GM19351 (cell line): Measurements from ENCODE around the gene GRAMD1C.
A peak's percentile ranks its signal among the peaks of the same experiment; 100 is the strongest.

Experiments
- ATAC-seq: cut with Tn5 transposase; IDR thresholded peaks from one replicate; pipeline ENCODE4 v1.9.1; 2021; ENCODE audit warnings: mild to moderate bottlenecking, moderate library complexity; ENCODE audit not compliant: unreplicated experiment

GRAMD1C gene

DNA sequence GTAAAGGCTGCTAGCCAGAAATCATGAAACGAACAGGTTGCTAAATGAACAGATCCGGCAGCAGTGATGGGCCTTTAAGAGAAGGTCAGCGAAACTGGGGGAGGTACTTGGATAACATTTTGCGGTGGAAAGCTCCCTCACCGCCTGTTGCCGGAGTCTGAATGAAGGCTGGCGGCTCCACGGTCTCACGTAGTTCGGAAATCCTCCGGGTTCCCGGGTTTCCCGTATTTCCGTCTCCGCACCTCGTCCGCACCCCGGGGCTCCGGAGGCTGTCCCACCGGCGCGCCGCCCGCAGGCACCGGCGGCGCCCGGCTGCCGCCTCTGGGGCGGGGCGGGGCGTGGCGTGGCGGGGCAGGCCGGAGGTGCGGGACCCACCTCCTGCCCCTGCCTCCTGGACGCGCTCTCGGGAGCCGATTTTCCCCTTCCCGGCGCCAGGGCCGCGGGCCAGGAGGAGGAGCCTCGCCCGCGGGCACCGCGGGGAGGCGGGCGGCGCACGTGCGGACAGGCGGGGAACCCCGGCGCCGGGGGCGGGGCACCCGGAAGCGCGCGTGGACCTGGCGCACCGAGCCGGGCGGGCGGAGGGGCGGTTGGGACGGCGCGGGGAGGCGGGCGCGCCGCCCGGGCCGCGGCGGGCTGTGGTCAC lies 108.9 kb downstream of the GRAMD1C start, which contains the start of gene ZDHHC23:
ZDHHC23 (plus strand) TSS at position 642 of the 643 bp plus-strand sequence. CDS start 790 bp downstream, outside the sequence.
- peak; percentile 61 for ATAC-seq

DNA sequence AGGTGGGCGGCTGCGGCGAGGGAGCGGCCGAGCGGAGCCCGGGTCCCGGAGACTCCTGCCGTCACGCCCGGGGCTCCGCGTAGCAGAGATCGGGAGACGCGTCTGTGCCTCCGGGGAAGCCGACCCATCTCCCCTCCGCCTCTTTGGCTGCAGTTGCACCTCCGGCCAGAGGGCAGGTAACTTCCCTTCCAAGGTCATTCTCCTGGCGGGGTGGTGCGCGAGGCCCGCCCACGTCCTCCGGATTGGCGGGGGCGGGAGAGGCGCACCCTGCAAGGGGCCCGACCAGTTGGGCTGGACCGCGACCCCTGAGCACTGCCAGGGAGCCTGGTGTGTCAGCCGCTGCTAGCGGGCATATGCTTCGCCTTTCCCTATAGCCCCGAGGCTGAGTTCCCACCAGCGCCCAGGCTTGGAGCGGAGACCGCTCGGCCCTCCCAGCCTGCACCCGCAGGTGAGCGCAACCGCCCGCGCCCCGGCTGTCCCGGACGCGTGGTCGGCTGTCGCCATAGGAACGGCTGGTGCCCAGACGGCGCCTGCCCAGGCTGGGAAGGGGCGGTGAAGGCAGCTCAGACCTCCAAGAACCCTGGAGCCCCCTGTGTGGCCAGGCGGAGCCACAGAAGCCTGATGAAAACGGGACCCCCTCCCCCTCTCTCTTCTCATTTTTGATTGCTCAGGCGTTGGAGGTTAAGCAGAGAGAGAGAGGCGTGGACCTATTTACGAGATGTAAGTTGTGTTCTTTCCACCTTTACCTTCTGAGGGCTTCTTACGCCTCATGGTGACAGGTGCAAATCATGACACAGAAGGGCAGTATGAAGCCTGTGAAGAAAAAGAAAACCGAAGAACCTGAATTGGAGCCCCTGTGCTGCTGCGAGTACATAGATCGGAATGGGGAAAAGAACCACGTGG lies 109.7 kb downstream of the GRAMD1C start:
- peak; percentile 51 for ATAC-seq

DNA sequence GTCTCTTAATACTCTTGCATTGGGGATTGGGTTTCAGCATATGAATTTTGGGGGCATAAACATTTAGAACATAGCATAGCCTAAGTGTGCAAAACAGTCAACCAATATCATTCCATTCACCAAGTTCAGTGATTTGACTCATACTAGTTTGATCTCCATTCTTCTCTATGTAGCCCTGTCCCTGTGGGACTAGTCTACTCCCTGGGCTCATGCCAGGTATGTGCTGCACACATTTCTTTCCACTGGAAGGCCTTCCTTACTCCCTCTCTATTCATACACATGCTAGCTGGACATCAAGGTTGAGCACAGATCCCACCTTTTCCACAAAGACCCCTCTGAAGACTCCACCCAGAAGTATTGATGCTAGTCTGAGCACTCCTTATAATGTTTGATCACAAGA lies 114.3 kb downstream of the GRAMD1C start:
- ATAC-seq = no peak

DNA sequence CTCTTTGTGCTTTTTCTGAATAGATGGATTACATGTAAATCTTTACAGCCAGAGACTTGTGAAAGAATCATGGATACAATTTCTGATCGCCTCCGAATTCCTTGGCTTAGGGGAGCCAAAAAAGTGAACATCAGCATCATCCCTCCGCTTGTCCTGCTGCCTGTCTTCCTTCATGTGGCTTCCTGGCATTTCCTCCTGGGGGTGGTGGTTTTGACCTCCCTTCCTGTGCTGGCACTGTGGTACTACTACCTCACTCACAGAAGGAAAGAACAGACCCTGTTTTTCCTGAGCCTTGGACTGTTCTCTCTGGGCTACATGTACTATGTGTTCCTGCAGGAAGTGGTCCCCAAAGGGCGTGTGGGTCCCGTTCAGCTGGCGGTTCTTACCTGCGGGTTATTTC lies 115.1 kb downstream of the GRAMD1C start:
- no peak for ATAC-seq

DNA sequence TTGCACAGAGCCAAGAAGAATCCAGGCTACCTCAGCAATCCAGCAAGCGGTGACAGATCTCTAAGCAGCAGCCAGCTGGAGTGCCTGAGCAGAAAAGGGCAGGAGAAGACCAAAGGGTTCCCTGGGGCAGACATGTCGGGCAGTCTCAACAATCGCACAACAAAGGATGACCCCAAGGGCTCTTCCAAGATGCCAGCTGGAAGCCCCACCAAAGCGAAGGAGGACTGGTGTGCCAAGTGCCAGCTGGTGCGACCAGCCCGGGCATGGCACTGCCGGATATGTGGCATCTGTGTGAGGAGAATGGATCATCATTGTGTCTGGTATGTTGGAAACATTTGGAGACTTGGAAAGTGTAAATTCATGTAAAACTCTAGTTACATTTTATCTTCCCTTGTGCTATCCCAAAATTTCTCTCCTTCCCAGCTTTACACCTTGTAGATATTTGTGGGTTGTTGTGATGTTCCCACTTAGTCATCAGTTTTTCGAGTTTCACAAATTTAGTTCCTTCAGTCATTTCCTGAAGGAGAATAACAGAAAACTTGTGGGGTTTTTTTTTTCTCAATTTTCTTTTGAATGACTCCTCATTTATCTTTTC lies 115.6 kb downstream of the GRAMD1C start:
- no peak for ATAC-seq

DNA sequence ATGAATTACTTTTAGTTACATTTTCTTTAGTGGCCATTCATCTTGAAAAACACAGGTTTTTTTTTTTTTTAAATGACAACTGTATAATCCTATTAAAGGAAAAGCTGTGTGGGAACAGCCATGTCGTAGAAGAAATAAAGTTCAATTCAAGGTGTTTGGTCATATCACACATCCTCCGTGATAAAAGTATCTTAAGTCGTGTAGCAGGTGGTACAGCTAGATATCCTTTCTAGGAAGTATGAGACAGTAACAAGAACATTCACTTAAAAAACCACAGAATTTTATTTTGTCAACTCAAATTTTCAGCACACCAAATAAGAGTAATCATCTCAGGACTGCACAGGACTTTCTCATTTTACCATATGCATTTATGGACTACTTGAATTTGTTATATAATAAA lies 125.3 kb downstream of the GRAMD1C start:
- ATAC-seq = no peak

DNA sequence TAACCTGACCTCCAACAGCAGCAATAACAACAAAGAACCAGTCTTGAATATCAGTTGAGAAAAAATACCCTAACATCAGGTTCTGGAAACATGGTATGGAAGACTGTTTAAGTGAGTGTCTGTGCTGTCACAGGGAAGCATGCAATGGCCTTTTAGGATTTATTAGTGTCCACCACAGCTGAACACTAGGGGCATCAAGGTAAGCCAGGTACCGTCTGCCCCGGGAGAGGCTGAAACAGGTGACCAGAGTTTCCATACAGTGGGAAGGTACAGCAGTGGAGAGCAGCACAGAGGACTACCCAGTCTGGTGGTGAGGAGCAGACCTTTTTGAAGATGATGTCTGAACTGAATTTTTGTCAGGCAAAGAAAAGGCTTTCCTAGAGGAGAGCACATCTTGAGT lies 127.6 kb downstream of the GRAMD1C start:
- ATAC-seq = no peak

DNA sequence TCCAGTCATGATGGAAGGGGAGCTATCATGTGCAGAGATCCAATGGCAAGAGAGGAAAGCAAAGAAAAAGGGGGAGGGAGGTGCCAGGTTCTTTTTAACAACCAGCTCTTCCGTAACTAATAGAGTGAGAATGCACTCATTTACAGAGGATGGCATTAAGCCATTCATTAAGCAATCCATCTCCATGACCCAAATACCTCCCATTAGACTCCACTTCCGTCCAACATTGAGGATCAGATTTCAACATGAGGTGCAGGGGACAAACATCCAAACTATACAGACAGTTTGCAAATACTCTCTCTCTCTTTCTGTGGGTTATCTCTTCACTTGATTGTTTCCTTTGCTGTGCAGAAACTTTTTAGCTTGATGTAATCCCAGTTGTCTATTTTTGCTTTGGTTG lies 130.4 kb downstream of the GRAMD1C start:
- ATAC-seq = no peak

DNA sequence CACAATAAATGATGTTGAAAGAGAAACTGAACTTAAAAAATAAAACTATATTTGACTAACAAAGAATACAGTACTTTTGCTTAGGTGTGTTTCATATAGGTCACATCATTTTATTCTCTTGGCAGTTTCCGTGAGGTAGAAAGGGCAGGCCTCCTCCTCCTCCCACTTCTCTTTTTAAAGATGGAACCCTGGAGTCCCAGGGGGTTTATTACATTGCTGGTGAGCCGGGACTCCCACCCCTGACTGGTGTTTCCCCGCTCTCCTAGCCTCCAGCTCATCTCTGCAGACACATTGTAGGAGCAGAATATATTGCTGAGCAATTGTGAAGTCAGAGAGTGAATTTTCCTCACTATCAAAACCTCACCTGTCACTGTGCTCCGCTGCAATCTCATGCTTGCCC lies 139.2 kb downstream of the GRAMD1C start:
- no peak for ATAC-seq

DNA sequence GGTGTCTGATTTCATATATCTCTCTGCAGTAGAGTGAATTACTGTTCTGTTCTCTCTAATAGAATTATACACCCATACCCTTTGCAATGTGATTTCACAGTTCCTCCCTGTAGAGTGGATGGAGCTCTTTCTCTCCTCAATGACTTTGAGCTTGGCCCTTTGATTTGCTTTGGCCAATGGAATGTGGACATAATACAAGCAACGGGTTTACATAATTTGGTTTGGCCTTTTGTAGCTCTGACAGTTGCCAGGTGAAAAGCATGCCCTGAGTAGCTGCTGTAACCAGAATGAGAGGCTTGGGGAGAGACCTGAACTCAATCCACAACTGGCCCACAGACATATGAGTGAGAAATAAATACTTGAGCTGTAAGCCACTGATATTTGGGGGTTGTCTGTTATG lies 141.3 kb downstream of the GRAMD1C start:
- ATAC-seq = no peak

DNA sequence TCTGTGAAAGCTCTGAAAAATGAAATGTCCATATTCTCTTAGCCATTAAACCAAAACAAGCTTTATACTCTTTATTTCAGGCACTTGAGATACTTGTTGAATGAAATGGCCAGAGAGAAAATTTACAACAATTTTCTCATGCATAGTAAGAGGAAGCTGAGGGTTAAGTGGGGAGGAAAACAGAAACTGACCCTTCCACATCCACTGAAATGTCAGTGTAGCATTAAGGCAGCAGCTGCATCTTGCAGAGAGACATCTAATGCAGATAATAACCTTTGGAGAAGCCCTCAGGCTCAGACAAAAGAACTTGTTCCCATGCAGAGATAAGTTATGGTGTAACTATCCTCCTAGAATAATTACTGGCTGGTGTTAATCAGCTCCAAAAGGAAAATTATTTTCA lies 143.2 kb downstream of the GRAMD1C start:
- ATAC-seq = no peak

DNA sequence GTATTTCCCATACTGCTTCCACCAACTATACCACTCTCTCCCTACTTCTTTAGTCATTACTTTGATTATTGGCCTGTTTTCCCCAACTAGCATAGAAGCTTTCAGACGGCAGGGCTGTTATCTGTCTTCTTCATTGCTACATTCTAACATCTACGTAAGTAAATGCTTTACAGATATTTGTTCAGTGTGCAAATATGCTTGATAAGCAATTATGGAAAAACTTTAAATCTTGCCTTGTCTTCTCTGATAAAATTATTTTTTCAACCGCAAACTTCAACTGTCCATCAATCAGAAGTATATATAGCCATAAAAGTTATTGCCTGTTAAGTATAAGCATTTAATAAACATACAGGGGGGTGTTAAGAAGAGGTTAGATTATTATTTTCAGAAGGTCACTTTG lies 145.0 kb downstream of the GRAMD1C start:
- ATAC-seq = no peak

DNA sequence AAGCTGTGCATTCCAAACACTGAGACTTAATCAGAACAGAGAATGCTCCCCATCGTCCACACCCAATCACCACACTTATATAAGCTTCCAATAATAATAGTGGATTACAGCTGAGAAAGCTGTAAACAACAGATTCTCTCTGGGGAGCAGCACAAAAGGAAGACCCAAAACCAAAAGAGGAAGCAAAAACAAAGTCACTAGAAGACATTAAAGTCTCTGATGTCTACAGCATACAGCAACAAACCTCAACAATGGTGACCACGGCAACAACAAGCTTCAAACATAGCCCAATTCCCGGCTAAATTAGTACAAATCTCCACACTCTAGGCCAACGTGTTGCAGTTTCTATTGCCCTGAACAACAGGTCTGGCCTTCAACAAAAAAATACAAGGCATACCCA lies 147.0 kb downstream of the GRAMD1C start:
- ATAC-seq = peak; percentile 92
